Activated T-cell treated with anti-CD3 and anti-CD28 coated beads, Interleukin-2, amount 50 U/mL, for 4 hours (primary cell): ENCODE data around the gene CASKIN2. TPM values are rescaled to one million over a fixed set of nuclear protein-coding genes. Genes with fewer than 3 reads are reported as not detected.

Experiments used
- ATAC-seq, 2 donors: fragments of 200-7000 bp; cut with Tn5 transposase; one replicate each; pipeline ENCODE4 v1.10.0; 2021
- DNase-seq: peaks from one replicate; pipeline ENCODE4 v3.0.0-alpha.2; 2020
- H3K27me3 Mint-ChIP-seq: one replicate; pipeline ENCODE4 v1.8.0; 2021; ENCODE audit warnings: low read depth, mixed read lengths
- H3K36me3 Mint-ChIP-seq: one replicate; pipeline ENCODE4 v1.8.0; 2022; ENCODE audit warnings: mixed read lengths; ENCODE audit not compliant: insufficient read depth
- H3K4me1 Mint-ChIP-seq: one replicate; pipeline ENCODE4 v1.8.0; 2021; ENCODE audit warnings: low read depth, mixed read lengths
- H3K4me3 Mint-ChIP-seq: one replicate; pipeline ENCODE4 v1.8.0; 2021; ENCODE audit warnings: mild to moderate bottlenecking, moderate library complexity, mixed read lengths
- H3K9me3 Mint-ChIP-seq: one replicate; pipeline ENCODE4 v1.8.0; 2021; ENCODE audit warnings: mixed read lengths
- total RNA-seq, 3 donors: library from RNA; stranded (reverse); gene quantifications; one replicate each; pipeline ENCODE4 v1.2.1, GENCODE V29; 2021

The CASKIN2 gene
- total RNA-seq, 3 donors from 2014 or later: 4.3 to 6.0 (median 5.9) TPM

DNA sequence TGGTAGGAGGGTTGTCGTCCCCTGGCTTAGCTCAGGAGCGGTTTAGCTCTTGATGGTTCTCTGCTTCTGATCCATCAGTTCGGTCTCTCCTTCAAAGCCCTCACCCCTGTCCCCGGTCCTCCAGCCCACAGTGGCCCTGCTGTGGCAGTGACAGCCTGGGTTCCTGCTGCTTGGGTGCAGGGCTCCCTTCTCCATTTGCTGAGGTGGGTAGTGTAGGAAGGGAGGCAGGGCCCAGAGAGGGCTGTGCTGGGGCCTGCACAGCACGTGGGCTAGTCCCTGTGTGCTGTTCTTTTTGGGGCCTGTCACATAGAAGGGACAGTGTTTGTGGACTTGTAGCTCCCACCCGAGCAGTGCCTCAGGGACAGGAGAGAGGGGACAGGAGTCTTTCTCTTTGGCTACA lies 40.6 kb downstream of the CASKIN2 start:
- Mint-ChIP-seq H3K36me3 (peaks cover 17% of the 10 kb centered on the region), H3K9me3 (no peaks in the 10 kb centered on the region), H3K4me1 (no peaks in the 10 kb centered on the region), H3K27me3 (no peaks in the 10 kb centered on the region), H3K4me3 (no peak overlapping the region)
- no peak for DNase-seq
- ATAC-seq: no peak

DNA sequence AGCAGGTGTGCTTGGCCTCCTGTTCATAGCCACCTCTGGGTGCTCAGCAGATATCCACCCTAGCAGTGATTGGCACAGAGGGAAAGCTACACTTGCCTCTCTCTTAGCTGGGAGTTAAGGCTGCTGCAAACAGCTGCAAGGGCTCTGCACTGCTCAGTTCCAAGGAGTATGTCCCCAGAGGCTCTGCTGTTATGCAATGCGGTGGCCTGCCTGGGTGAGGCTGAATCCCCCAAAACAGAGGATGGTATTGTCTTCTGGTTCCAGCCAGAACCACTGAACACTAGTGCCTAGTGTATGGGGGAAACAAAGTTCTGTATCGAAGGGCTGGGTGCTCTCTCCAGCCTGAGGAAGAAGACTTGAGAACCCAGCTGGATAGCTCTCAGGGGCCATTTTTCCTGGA lies 42.1 kb downstream of the CASKIN2 start:
- no peaks in the 10 kb centered on the region for H3K4me1 Mint-ChIP-seq
- ATAC-seq (no peak), DNase-seq (no peak)
- no peak overlapping the region for H3K4me3 Mint-ChIP-seq
- no peaks in the 10 kb centered on the region for H3K9me3 Mint-ChIP-seq
- H3K27me3 Mint-ChIP-seq: no peaks in the 10 kb centered on the region
- peaks cover 17% of the 10 kb centered on the region for H3K36me3 Mint-ChIP-seq

DNA sequence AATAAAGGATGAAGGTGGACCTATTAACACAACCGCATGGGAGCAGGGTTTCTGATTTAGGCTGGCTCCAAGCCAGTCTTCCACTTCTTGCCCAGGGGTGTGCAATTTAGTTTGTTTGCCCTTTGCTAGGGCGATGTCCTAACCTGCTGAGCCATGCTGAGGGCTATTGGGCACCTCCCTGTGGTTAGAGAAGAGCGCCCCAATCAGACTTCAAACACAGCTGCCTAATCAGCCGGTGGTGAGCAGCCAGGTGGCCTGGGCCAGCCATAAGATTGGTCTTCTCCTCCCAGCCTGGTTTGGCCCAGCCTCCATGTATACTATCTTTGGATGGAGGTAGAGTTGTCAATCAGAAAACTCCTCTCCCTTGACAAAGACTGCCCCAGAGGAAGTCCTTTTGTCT lies 43.2 kb downstream of the CASKIN2 start:
- no peaks in the 10 kb centered on the region for H3K27me3 Mint-ChIP-seq
- DNase-seq: no peak
- ATAC-seq: no peak
- H3K4me1 Mint-ChIP-seq: peaks cover 2% of the 10 kb centered on the region
- H3K4me3 Mint-ChIP-seq: no peak overlapping the region
- H3K9me3 Mint-ChIP-seq: no peaks in the 10 kb centered on the region
- H3K36me3 Mint-ChIP-seq: peaks cover 19% of the 10 kb centered on the region

DNA sequence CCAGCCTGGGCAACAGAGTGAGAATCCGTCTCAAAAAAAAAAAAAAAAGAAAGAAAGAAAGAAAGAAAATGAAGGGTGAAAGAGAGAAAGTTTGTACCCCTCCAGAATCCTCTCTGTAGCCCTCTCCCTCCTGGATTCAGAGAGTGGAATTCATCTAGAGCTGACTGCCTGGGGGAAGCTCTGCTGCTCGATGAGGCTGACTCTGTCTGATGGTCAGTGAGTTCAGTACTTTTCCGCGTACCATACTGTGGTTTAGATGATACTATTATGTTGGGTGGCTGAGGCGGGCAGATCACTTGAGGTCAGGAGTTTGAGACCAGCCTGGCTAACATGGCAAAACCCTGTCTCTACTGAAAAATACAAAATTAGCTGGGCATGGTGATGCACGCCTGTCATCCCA lies 44.1 kb downstream of the CASKIN2 start:
- ATAC-seq (no peak), DNase-seq (no peak)
- Mint-ChIP-seq H3K36me3 (peaks cover 18% of the 10 kb centered on the region), H3K9me3 (no peaks in the 10 kb centered on the region), H3K27me3 (no peaks in the 10 kb centered on the region), H3K4me3 (no peak overlapping the region), H3K4me1 (peaks cover 2% of the 10 kb centered on the region)

DNA sequence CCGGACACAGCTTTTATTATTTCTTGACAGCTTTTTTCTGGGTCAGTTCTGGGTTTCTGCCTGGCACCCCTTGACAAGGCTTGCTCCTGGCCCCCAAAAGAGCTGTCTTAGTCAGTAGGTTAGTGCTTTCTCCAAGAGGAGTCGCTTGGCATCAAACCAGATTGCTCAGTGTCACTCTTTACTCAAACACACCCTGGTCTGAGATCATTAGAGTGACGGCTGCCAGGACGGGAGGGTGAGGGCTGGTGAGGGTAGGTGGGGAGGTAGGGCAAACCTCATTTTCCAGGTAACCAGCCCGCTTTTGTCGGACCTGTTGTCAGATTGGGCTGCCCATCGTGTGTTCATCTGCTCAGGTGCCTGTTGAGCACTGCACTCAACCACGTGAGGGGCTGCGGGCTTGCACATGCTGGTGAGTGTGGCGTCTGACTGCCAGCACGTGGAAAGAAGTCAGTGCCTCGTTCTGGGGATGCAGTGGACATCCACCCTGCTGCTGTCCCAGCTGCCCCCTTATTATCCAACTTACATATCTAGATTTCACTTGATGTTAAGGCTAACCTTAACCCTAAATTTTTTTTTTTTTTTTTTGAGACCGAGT lies 46.5 kb downstream of the CASKIN2 start:
- no peak for ATAC-seq
- H3K27me3 Mint-ChIP-seq: no peaks in the 10 kb centered on the region
- H3K4me1 Mint-ChIP-seq: peaks cover 5% of the 10 kb centered on the region
- peaks cover 20% of the 10 kb centered on the region for H3K36me3 Mint-ChIP-seq
- DNase-seq: no peak
- no peaks in the 10 kb centered on the region for H3K9me3 Mint-ChIP-seq
- no peak overlapping the region for H3K4me3 Mint-ChIP-seq

DNA sequence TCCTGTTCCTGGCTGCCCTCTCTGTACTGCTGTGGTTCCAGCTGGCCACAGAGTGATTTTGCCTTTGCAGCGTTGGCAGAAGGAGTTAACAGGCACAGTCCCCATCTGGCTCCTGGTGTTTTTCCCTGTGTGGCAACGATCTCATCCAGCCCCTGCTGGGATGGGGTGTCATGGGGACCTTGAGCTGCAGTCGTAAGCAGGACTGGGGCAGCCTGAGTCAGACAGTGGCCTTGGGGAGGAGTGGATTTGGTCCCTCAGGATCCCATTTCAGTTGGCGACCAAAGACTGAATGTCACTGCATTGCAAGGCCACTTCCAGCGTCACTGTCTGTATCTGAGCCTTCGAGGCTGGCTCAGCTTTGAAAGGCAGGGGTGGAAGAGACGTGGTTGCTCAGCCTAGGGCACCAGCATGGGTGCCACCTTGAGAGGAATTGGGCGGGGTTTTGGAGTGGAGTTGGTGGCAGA lies 47.0 kb downstream of the CASKIN2 start:
- no peak for DNase-seq
- H3K9me3 Mint-ChIP-seq: no peaks in the 10 kb centered on the region
- no peak for ATAC-seq
- peaks cover 21% of the 10 kb centered on the region for H3K36me3 Mint-ChIP-seq
- no peak overlapping the region for H3K4me3 Mint-ChIP-seq
- H3K4me1 Mint-ChIP-seq: peaks cover 6% of the 10 kb centered on the region
- H3K27me3 Mint-ChIP-seq: no peaks in the 10 kb centered on the region

DNA sequence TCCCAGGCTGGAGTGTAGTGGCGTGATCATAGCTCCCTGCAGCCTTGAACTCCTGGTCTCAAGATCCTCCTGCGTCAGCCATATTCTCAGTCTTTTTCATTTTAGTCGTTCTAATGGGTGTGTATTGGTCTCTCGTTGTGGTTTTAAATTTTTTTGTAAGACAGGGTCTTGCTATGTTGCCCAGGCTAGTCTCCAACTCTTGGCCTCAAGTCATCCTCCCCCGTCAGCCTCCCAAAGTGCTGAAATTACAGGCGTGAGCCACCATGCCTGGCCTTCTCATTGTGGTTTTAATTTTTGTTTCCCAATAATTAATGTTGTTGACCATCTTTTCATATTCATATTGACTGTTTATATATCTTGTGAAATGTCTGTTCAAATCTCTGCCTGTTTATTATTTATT lies 50.3 kb downstream of the CASKIN2 start:
- H3K4me1 Mint-ChIP-seq: peaks cover 10% of the 10 kb centered on the region
- H3K9me3 Mint-ChIP-seq: no peaks in the 10 kb centered on the region
- H3K36me3 Mint-ChIP-seq: peaks cover 9% of the 10 kb centered on the region
- ATAC-seq (no peak), DNase-seq (no peak)
- H3K4me3 Mint-ChIP-seq: no peak overlapping the region
- H3K27me3 Mint-ChIP-seq: no peaks in the 10 kb centered on the region

DNA sequence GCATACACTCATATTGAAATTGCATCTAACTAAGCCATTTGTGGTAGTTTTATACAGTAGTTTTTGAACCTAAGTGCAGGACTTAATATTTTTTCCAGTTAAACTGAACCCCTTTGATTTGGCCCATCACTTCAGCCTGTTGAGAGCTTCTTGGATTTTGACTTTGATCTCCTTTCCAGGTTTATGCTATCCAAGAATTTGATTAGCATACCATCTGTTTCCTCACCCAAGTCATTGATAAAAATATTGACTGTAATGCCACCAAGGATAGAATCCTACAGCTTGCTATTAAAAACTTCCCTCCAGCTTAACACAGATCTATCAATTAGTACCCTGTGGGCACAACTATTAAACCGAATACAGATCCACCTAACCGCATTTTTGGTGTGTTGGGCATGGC lies 51.7 kb downstream of the CASKIN2 start:
- no peaks in the 10 kb centered on the region for H3K27me3 Mint-ChIP-seq
- peaks cover 19% of the 10 kb centered on the region for H3K4me1 Mint-ChIP-seq
- H3K36me3 Mint-ChIP-seq: peaks cover 9% of the 10 kb centered on the region
- H3K4me3 Mint-ChIP-seq: no peak overlapping the region
- DNase-seq (no peak), ATAC-seq (no peak)
- no peaks in the 10 kb centered on the region for H3K9me3 Mint-ChIP-seq

DNA sequence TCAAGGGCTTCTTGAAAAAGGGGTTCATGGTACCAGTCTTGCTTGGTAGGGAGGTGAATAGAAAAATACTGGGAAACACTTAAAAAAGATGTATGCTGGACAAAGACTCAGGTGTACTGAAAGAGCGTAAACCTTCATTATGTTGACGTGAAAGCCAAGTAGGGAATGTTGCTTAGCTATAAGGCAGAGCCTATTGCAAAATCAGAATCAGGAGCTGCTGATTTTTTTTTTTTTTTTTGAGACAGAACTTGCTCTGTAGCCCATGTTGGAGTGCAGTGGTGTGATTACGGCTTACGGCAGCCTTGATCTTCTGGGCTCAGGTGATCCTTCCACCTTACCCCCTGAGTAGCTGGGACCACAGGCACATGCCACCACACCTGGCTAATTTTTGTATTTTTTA lies 55.0 kb downstream of the CASKIN2 start:
- Mint-ChIP-seq H3K36me3 (peaks cover 3% of the 10 kb centered on the region), H3K9me3 (no peaks in the 10 kb centered on the region), H3K4me1 (peaks cover 41% of the 10 kb centered on the region), H3K27me3 (no peaks in the 10 kb centered on the region), H3K4me3 (no peak overlapping the region)
- DNase-seq (no peak), ATAC-seq (no peak)

DNA sequence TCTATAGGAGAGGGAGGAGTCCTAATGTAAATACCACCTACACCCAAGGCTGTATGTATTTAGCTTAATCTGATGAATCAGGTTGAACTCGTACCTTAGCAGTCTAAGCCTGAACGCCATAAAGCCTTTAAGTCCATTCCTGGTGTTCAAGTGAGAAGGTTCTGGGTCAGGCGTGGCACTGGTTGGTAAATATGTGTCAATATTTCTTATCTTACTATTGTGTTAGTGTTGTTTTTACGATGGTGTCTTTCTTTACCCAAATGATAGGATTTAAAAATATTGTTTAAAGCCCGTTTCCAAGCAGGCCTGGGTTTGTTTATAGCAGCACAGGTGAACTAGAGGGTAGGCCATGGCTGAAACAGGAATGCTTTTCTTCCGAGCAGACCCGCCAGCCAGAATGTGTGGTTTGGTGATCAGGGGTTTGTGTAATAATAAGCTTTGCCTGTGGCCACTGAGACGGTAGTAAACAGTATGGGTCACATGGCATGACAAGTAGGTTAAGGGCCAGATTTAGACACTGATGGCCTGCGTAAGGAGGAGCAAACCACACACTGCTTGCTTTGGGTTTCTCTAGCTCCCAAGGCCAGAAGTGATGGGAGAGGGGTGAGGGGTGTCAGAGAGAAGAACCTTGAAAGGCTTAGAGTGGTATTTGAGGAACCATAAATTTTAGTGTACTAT lies 55.6 kb downstream of the CASKIN2 start:
- Mint-ChIP-seq H3K27me3 (no peaks in the 10 kb centered on the region), H3K36me3 (peaks cover 3% of the 10 kb centered on the region), H3K9me3 (no peaks in the 10 kb centered on the region), H3K4me1 (peaks cover 41% of the 10 kb centered on the region), H3K4me3 (no peak overlapping the region)
- ATAC-seq: no peak
- no peak for DNase-seq

DNA sequence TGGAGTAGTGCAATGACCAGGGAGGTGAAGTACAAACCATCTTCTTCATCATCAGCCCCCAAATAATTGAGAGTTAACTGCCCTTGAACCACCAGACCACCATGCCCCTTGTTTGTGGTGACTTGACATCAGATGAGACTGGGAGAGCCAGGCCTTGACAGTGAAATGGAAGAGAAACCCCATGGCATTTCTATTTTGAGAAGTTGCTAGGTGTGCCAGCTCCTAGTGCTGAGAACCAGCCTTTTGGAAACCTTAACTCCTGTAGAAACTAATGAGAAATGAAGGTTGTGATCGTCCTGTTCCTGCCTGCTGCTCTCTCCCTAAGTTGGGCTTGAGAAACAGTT lies 56.1 kb downstream of the CASKIN2 start:
- no peaks in the 10 kb centered on the region for H3K27me3 Mint-ChIP-seq

DNA sequence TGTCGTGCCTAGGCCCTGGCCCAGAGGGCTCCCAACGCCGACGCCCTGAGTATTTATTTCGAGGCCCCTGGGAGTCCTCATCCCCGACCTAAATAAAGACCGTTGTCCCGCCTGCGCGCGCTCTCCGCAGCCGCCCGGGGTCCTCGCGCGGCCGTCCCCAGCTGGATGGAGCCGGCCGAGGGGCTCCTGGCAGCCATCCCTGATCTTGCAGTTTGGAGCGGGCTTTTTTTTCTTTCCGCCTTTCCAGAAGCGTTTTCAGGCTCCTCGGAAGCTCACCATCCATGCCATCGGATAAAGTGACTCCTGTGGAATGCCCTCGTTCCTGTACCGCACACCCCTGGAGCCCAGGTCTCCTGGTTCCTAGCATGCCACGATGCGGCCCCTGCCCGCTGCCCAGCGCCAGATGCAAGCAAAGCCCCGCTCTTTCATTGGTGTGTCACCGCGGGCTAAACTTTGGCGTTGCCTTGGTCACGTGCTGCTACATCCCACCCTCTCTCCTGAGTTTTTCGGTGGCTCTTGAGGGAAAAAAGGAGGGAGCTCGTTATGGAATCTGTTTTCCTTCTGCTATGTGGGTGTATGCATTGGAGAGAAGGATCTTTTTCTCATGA lies 58.2 kb downstream of the CASKIN2 start:
- H3K4me1 Mint-ChIP-seq: peaks cover 34% of the 10 kb centered on the region
- DNase-seq (no peak), ATAC-seq (peak; percentile 19 to 32)
- H3K9me3 Mint-ChIP-seq: no peaks in the 10 kb centered on the region
- peak overlapping the region; percentile 89 for H3K4me3 Mint-ChIP-seq
- H3K36me3 Mint-ChIP-seq: no peaks in the 10 kb centered on the region
- no peaks in the 10 kb centered on the region for H3K27me3 Mint-ChIP-seq

More for the DNA sequence above, 56.1 kb downstream of the CASKIN2 start:
- peaks cover 3% of the 10 kb centered on the region for H3K36me3 Mint-ChIP-seq
- no peak for DNase-seq
- H3K4me1 Mint-ChIP-seq: peaks cover 41% of the 10 kb centered on the region
- ATAC-seq: no peak
- no peak overlapping the region for H3K4me3 Mint-ChIP-seq
- H3K9me3 Mint-ChIP-seq: no peaks in the 10 kb centered on the region

DNA sequence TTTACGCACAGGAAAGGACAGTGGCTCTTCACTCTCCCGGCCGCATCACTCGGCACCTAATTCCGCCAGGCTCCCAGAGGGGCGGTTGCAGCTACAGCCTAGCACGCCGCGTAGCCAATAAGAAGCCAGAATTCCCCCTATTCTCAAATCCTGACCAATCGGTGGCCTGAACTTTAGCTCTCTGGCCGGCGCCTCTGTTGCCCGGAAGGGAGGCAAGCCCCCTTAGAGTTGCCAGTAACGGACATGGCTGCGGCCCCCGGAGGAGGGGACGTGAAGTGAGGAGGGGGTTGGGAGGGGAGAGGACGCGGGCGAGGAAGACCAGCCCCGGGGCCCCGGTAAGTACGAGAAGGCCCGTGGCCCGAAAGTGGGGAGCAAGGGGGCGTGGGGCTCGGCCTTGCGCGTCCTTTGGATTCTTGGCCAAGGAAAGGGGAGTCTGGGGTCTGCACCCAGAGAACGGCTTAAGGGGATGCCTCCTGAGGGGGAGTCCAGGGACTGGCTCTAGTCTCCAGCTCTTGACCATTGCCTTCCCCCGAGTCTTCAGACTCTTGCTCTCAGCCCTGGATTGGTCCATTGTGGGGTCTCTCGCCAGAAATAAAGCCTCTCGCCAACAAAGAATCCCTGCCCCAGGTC lies 58.8 kb downstream of the CASKIN2 start, which contains the start of gene TMEM94:
TSS of gene TMEM94 (plus strand) at position 219 of the 630 bp plus-strand sequence. CDS start 15,271 bp downstream, outside the sequence.
- H3K36me3 Mint-ChIP-seq: no peaks in the 10 kb centered on the region
- no peaks in the 10 kb centered on the region for H3K27me3 Mint-ChIP-seq
- H3K4me1 Mint-ChIP-seq: peaks cover 34% of the 10 kb centered on the region
- ATAC-seq: peak; percentile 97 to 98
- peak; percentile 89 for DNase-seq
- peak within 1 kb of the TSS; percentile 89 for H3K4me3 Mint-ChIP-seq
- H3K9me3 Mint-ChIP-seq: no peaks in the 10 kb centered on the region

DNA sequence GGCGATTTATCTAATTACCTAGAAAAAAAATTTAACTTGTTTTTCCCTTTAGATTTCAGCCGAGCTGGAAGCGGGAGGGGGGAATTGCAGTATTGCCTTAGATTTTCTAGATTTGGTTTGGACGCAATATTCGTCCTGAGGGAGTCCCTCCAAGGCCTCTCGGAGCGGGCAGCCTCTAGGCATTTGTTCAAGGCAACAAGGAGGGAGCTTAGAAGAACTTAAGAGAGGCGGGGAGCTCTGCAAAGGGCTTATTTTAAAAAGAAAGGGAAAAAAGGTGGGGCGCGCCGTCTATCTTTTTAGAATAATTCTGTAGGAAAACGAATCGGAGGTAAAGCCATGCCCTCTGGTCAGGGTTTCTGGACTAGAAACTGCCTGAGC lies 59.3 kb downstream of the CASKIN2 start:
- DNase-seq: peak; percentile 6
- ATAC-seq: peak; percentile 23 to 27
- no peaks in the 10 kb centered on the region for H3K36me3 Mint-ChIP-seq
- no peaks in the 10 kb centered on the region for H3K27me3 Mint-ChIP-seq
- H3K9me3 Mint-ChIP-seq: no peaks in the 10 kb centered on the region
- H3K4me1 Mint-ChIP-seq: peaks cover 34% of the 10 kb centered on the region
- peak overlapping the region; percentile 89 for H3K4me3 Mint-ChIP-seq
